Fibroblast of mammary gland (primary cell): ENCODE measurements around the gene SCLY.
A peak's percentile ranks its signal among the peaks of the same experiment; 100 is the strongest.

Source experiments
- DNase-seq: peaks from one replicate; pipeline ENCODE4 v3.0.0-alpha.2; 2010; ENCODE audit warnings: low read depth
- H3K4me3 ChIP-seq: 2 replicates; pipeline ENCODE4 v1.5.1; 2011; ENCODE audit warnings: low read depth, mild to moderate bottlenecking, low read length, moderate library complexity; ENCODE audit not compliant: control insufficient read depth
- CTCF ChIP-seq: conservative IDR thresholded peaks from 2 replicates; pipeline ENCODE4 v1.5.1; 2011; ENCODE audit warnings: low read depth, low read length, inconsistent platforms; ENCODE audit not compliant: control insufficient read depth, insufficient read depth

Gene SCLY, protein sequence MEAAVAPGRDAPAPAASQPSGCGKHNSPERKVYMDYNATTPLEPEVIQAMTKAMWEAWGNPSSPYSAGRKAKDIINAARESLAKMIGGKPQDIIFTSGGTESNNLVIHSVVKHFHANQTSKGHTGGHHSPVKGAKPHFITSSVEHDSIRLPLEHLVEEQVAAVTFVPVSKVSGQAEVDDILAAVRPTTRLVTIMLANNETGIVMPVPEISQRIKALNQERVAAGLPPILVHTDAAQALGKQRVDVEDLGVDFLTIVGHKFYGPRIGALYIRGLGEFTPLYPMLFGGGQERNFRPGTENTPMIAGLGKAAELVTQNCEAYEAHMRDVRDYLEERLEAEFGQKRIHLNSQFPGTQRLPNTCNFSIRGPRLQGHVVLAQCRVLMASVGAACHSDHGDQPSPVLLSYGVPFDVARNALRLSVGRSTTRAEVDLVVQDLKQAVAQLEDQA

GRCh38 chr2:238060542-238061314, at the start of gene SCLY:
SCLY (plus strand) TSS chr2:238061001; CDS start chr2:238061055, 54 bp downstream.
- DNase-seq = peak; percentile 95
- H3K4me3 ChIP-seq = peak within 1 kb of the TSS; percentile 86
- TF ChIP-seq CTCF = no peak

- TF ChIP-seq CTCF = no peak
- no peak for DNase-seq
- H3K4me3 ChIP-seq = no peak overlapping the region
Measured at GRCh38 chr2:238013806-238014205, 47.0 kb upstream of the SCLY start.

- DNase-seq = no peak
- H3K4me3 ChIP-seq = no peak overlapping the region
- peak; percentile 10 for TF ChIP-seq CTCF
Measured at GRCh38 chr2:238015705-238016104, 45.1 kb upstream of the SCLY start.

- H3K4me3 ChIP-seq = no peak overlapping the region
- DNase-seq = no peak
- no peak for TF ChIP-seq CTCF
Measured at GRCh38 chr2:238016526-238016925, 44.3 kb upstream of the SCLY start.

- no peak overlapping the region for H3K4me3 ChIP-seq
- no peak for TF ChIP-seq CTCF
- DNase-seq = no peak
Measured at GRCh38 chr2:238019962-238020361, 40.8 kb upstream of the SCLY start.

DNA sequence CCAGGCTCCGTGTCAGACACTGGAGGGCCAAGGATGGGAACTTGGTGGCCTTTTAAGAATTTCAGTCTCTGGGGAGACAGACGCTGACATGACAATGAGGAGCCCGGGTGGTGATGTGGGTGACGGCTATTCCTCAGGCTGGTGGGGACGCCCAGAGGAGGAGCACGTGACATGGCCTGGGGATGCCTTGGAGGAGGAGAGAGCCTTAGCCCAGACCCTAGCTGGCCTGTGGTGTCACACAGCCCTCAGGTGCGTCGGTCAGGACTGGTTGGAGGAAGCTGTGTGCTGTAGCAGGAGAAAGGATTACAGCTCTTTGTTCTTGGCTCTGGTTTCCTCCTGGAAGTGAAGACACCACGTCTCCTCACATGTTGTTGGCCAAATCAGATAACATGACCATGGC, 40.0 kb upstream of the SCLY start:
- TF ChIP-seq CTCF = no peak
- H3K4me3 ChIP-seq = no peak overlapping the region
- no peak for DNase-seq
